ENCODE data around the gene TMTC4. TPM values are rescaled to one million over a fixed set of nuclear protein-coding genes. Genes with fewer than 3 reads are reported as not detected.

TMTC4 gene
- polyA plus RNA-seq, 1 donor from 2014 or later, result 123 TPM

GRCh38 chr13:100665403-100665802 lies 9.2 kb downstream of the TMTC4 start:
- Histone ChIP-seq H3K9me2 (ENCODE audit: insufficient read depth, low read length) (no peaks in the 10 kb centered on the region), H3K9me3 (ENCODE audit: low read length) (no peaks in the 10 kb centered on the region), H3K9ac (ENCODE audit: low read length) (no peak overlapping the region), H3F3A (ENCODE audit: insufficient read depth, low read length, poor library complexity, severe bottlenecking) (no peaks in the 10 kb centered on the region), H3K27me3 (ENCODE audit: insufficient read depth, low read depth, low read length) (no peaks in the 10 kb centered on the region), H3K79me2 (replicated peaks; ENCODE audit: insufficient read depth, low read length) (peaks cover 8% of the 10 kb centered on the region), H3K4me3 (ENCODE audit: low read length) (no peak overlapping the region), H3K36me3 (ENCODE audit: insufficient read depth, low read length) (peaks cover 5% of the 10 kb centered on the region), H2AFZ (ENCODE audit: low read depth, low read length) (no peak overlapping the region), H4K20me1 (ENCODE audit: insufficient read depth) (no peaks in the 10 kb centered on the region), H3K4me2 (ENCODE audit: low read length) (no peak overlapping the region), H3K27ac (ENCODE audit: low read length) (no peak overlapping the region)
- no peak for TF ChIP-seq RAD21 (conservative IDR thresholded peaks at IDR 0.05)
- no peak for TF ChIP-seq POLR2AphosphoS5 (IDR thresholded peaks at IDR 0.05)
- no peak for TF ChIP-seq SMC3 (conservative IDR thresholded peaks at IDR 0.05; ENCODE audit: poor library complexity)
- no peak for TF ChIP-seq REST (IDR thresholded peaks at IDR 0.05; ENCODE audit: borderline replicate concordance)
- no peak for TF ChIP-seq TAF1 (IDR thresholded peaks at IDR 0.05; ENCODE audit: low read depth)
- TF ChIP-seq EZH2 (IDR thresholded peaks at IDR 0.05; ENCODE audit: borderline replicate concordance, insufficient read depth, low read length, poor library complexity, severe bottlenecking), result no peak

DNA sequence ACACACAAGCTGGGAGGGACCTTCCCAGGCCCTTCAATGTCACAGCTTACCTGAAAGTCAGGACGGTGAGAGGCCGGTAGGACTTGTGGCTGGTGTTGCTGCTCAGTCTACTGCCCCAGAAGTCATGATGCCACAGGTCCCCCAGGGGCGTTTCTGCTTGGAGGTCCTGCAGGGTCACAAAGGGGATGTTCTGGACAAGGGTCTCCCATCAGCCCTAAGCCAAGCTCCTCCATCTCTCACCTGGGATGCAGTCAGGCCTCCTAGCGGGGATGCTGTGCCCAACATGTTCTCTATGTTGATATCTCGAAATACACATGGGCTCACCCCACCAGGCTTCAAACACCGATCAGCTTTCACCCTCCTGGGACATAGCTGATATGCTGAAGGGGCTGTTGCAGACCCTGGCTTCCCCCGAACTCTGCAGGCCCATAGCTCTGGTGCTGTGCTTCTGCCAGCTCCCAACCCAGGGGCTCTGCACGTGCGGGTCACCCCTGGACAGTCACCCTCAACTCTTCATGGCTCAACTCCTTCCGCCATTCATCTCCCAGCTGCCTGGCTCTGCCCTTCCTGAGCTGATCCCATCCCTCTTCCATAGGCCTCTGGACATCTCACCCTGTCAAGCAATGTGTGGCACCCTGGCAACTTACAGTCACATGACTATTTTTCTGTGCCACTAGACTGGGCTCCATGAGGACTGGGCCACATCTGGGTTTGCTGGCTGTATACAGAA lies 10.3 kb downstream of the TMTC4 start:
- Histone ChIP-seq H3K4me3 (ENCODE audit: low read length) (no peak overlapping the region), H3K9ac (ENCODE audit: low read length) (no peak overlapping the region), H3K27ac (ENCODE audit: low read length) (no peak overlapping the region), H3K79me2 (replicated peaks; ENCODE audit: insufficient read depth, low read length) (no peaks in the 10 kb centered on the region), H3K9me2 (ENCODE audit: insufficient read depth, low read length) (no peaks in the 10 kb centered on the region), H3K4me2 (ENCODE audit: low read length) (no peak overlapping the region), H2AFZ (ENCODE audit: low read depth, low read length) (no peak overlapping the region), H3K9me3 (ENCODE audit: low read length) (no peaks in the 10 kb centered on the region), H3K27me3 (ENCODE audit: insufficient read depth, low read depth, low read length) (no peaks in the 10 kb centered on the region), H4K20me1 (ENCODE audit: insufficient read depth) (no peaks in the 10 kb centered on the region), H3F3A (ENCODE audit: insufficient read depth, low read length, poor library complexity, severe bottlenecking) (no peaks in the 10 kb centered on the region), H3K36me3 (ENCODE audit: insufficient read depth, low read length) (peaks cover 5% of the 10 kb centered on the region)
- TF ChIP-seq EZH2 (IDR thresholded peaks at IDR 0.05; ENCODE audit: borderline replicate concordance, insufficient read depth, low read length, poor library complexity, severe bottlenecking) (no peak), POLR2AphosphoS5 (IDR thresholded peaks at IDR 0.05) (no peak), MXI1 (conservative IDR thresholded peaks at IDR 0.05; ENCODE audit: poor library complexity, severe bottlenecking) (no peak), REST (IDR thresholded peaks at IDR 0.05; ENCODE audit: borderline replicate concordance) (no peak), RAD21 (conservative IDR thresholded peaks at IDR 0.05) (no peak), EP300 (conservative IDR thresholded peaks at IDR 0.05; ENCODE audit: poor library complexity, severe bottlenecking) (no peak), TAF1 (IDR thresholded peaks at IDR 0.05; ENCODE audit: low read depth) (no peak), SMC3 (conservative IDR thresholded peaks at IDR 0.05; ENCODE audit: poor library complexity) (no peak)
- TF ChIP-seq, protein P1, sequence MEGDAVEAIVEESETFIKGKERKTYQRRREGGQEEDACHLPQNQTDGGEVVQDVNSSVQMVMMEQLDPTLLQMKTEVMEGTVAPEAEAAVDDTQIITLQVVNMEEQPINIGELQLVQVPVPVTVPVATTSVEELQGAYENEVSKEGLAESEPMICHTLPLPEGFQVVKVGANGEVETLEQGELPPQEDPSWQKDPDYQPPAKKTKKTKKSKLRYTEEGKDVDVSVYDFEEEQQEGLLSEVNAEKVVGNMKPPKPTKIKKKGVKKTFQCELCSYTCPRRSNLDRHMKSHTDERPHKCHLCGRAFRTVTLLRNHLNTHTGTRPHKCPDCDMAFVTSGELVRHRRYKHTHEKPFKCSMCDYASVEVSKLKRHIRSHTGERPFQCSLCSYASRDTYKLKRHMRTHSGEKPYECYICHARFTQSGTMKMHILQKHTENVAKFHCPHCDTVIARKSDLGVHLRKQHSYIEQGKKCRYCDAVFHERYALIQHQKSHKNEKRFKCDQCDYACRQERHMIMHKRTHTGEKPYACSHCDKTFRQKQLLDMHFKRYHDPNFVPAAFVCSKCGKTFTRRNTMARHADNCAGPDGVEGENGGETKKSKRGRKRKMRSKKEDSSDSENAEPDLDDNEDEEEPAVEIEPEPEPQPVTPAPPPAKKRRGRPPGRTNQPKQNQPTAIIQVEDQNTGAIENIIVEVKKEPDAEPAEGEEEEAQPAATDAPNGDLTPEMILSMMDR (IDR thresholded peaks at IDR 0.05; ENCODE audit: poor library complexity, severe bottlenecking), result no peak
